Measurements from ENCODE around the gene TAS2R4. TPM values are rescaled to one million over a fixed set of nuclear protein-coding genes. Genes with fewer than 3 reads are reported as not detected.
A peak's percentile ranks its signal among the peaks of the same experiment; 100 is the strongest.

TAS2R4 gene
- total and polyA plus RNA-seq, 2 donors (not counting 3 experiments of a cell fraction or from before 2014, with no cell fraction given), result 0.30 to 1.4 TPM

DNA sequence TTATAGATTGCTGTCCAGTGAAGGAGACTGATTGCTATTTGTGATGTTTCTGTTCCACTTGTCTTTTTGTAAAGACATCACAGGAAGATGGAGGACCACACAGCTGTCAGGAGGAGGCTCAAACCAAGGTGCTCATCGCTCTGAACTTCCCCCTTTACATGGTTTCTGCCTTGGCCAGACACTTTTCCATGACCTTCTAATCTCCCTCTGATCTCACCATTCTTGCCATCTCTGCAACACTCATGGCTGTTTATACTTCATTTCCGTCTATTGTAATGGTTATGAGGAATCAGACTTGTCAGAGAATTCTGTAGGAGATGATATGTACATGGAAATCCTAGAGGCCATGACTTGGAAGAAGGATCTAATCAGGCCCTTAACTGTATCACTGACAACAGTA, 11.8 kb downstream of the TAS2R4 start:
- BruUV-seq (replicated peaks), result no TSS peak
- intact Hi-C loops (cut with micrococcal nuclease), result loop anchor here (1.0 to 10.0 kb wide), 5 partner anchors 50 to 771 kb away; partner anchors contain the start of genes AGK and SSBP1
- POLR2A ChIA-PET, result no interaction called here
- Histone ChIP-seq H3K36me3 (ENCODE audit: control insufficient read depth in 2 of 2, extremely low read depth in 1 of 2, insufficient read depth in 2 of 2, low read length in 2 of 2) (peaks cover 0 to 4% of the 10 kb centered on the region in 2 experiments), H3K9ac (replicated peaks; ENCODE audit: extremely low read depth, insufficient read depth, low read length) (no peak overlapping the region), H3K4me3 (replicated peaks in 1 of 3; ENCODE audit: insufficient read depth in 1 of 3, low read depth in 1 of 3, low read length in 3 of 3) (no peak overlapping the region), H3K27ac (ENCODE audit: insufficient read depth, low read depth, low read length) (peak overlapping the region; percentile 90), H3K4me2 (ENCODE audit: insufficient read depth, low read length) (peak overlapping the region; percentile 63), H3K79me2 (ENCODE audit: control insufficient read depth, insufficient read depth, low read length) (no peaks in the 10 kb centered on the region), H3K4me1 (ENCODE audit: control insufficient read depth, extremely low read depth, insufficient read depth, low read length) (peaks cover 21% of the 10 kb centered on the region), H3K9me1 (replicated peaks; ENCODE audit: control insufficient read depth, extremely low read depth, insufficient read depth, low read length) (no peaks in the 10 kb centered on the region), H2AFZ (ENCODE audit: low read depth, low read length) (peak overlapping the region; percentile 55), H4K20me1 (replicated peaks; ENCODE audit: control insufficient read depth, extremely low read depth, insufficient read depth, low read length) (no peaks in the 10 kb centered on the region), H3K9me3 (replicated peaks; ENCODE audit: control insufficient read depth, insufficient read depth, low read length) (no peaks in the 10 kb centered on the region), H3K27me3 (ENCODE audit: control insufficient read depth in 2 of 2, insufficient read depth in 2 of 2, low read length in 2 of 2) (no peaks in the 10 kb centered on the region)
- CTCF ChIA-PET, result interaction anchor here (0.9 to 1.6 kb wide), 5 partner anchors 11 to 1270 kb away, joined by 3 to 13 read pairs (median 3); partner anchors contain the start of gene SSBP1
- FAIRE-seq (peak; percentile 90), DNase-seq (ENCODE audit: low read depth, low spot score) (peak; percentile 80)
- dilution Hi-C loops (cut with MboI; ENCODE audit: extremely low pct_ligation_motif_present, low sequenced_read_pairs), result no loop called here
- TF ChIP-seq FOS (IDR thresholded peaks at IDR 0.05; ENCODE audit: borderline replicate concordance, insufficient read depth, low read length), result peak; percentile 59
- peak; percentile 98 for TF ChIP-seq GATA2 (IDR thresholded peaks at IDR 0.05; ENCODE audit: insufficient read depth, insufficient read length, low read depth, low read length)
- TF ChIP-seq, protein P1, sequence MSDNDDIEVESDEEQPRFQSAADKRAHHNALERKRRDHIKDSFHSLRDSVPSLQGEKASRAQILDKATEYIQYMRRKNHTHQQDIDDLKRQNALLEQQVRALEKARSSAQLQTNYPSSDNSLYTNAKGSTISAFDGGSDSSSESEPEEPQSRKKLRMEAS (IDR thresholded peaks at IDR 0.05; ENCODE audit: insufficient read depth, insufficient read length), result no peak
- TF ChIP-seq POLR2A (IDR thresholded peaks at IDR 0.05; ENCODE audit: low read depth, low read length), result no peak

DNA sequence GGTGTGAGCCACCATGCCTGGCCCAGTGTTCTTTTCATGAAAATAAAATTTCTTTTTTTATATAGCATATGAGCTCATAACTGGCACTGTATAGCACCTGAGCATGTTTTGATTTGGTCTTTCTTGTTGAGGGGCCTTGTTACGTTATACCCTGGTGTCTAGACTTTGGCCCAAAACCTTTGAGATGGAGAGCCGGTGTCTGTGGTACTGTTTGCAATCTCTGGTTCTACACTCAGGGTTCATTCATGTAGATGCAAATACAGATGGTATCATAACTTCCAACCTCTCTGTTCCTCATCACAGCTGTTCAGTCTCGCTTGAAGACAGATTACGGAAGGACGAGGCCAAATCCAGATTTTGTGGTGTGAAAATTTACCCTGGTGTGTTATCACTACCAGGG, 13.4 kb downstream of the TAS2R4 start, which contains the start of gene TAS2R5:
Gene TAS2R5 (plus strand): TSS at position 301 of the 400 bp plus-strand sequence. CDS start 145 bp downstream, outside the sequence.
- H3K9ac ChIP-seq (replicated peaks; ENCODE audit: extremely low read depth, insufficient read depth, low read length), result no peak within 1 kb of the TSS
- no TSS peak for BruUV-seq (replicated peaks)
- TF ChIP-seq POLR2A (IDR thresholded peaks at IDR 0.05; ENCODE audit: low read depth, low read length), result no peak
- no peak for TF ChIP-seq MYC (IDR thresholded peaks at IDR 0.05; ENCODE audit: low read depth, low read length)
- TF ChIP-seq, protein P2, sequence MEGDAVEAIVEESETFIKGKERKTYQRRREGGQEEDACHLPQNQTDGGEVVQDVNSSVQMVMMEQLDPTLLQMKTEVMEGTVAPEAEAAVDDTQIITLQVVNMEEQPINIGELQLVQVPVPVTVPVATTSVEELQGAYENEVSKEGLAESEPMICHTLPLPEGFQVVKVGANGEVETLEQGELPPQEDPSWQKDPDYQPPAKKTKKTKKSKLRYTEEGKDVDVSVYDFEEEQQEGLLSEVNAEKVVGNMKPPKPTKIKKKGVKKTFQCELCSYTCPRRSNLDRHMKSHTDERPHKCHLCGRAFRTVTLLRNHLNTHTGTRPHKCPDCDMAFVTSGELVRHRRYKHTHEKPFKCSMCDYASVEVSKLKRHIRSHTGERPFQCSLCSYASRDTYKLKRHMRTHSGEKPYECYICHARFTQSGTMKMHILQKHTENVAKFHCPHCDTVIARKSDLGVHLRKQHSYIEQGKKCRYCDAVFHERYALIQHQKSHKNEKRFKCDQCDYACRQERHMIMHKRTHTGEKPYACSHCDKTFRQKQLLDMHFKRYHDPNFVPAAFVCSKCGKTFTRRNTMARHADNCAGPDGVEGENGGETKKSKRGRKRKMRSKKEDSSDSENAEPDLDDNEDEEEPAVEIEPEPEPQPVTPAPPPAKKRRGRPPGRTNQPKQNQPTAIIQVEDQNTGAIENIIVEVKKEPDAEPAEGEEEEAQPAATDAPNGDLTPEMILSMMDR (IDR thresholded peaks at IDR 0.05; ENCODE audit: extremely low read depth in 1 of 2, insufficient read depth in 1 of 2, low read depth in 1 of 2, low read length in 2 of 2), result no peak
- no peak for TF ChIP-seq JUN (IDR thresholded peaks at IDR 0.05; ENCODE audit: borderline replicate concordance, insufficient read depth, insufficient read length, low read depth)
- TF ChIP-seq EZH2 (IDR thresholded peaks at IDR 0.05; ENCODE audit: borderline replicate concordance, low read depth, low read length, severe bottlenecking), result no peak
- TF ChIP-seq, protein P1 (IDR thresholded peaks at IDR 0.05; ENCODE audit: insufficient read depth, insufficient read length), result no peak
- TF ChIP-seq GATA2 (IDR thresholded peaks at IDR 0.05; ENCODE audit: insufficient read depth, insufficient read length, low read depth, low read length), result no peak
- no peak for TF ChIP-seq FOS (IDR thresholded peaks at IDR 0.05; ENCODE audit: borderline replicate concordance, insufficient read depth, low read length)
- no peak for TF ChIP-seq POLR2AphosphoS5 (IDR thresholded peaks at IDR 0.05; ENCODE audit: insufficient read depth, low read depth, low read length)
- H3K27ac ChIP-seq (ENCODE audit: insufficient read depth, low read depth, low read length), result peak within 1 kb of the TSS; percentile 90
- H3K4me1 ChIP-seq (ENCODE audit: control insufficient read depth, extremely low read depth, insufficient read depth, low read length), result peaks cover 21% of the 10 kb centered on the region
- no peaks in the 10 kb centered on the region for H3K9me1 ChIP-seq (replicated peaks; ENCODE audit: control insufficient read depth, extremely low read depth, insufficient read depth, low read length)
- dilution Hi-C loops (cut with MboI; ENCODE audit: extremely low pct_ligation_motif_present, low sequenced_read_pairs), result no loop called here
- no peaks in the 10 kb centered on the region for H3K9me3 ChIP-seq (replicated peaks; ENCODE audit: control insufficient read depth, insufficient read depth, low read length)
- intact Hi-C loops (cut with micrococcal nuclease), result loop anchor here (5.0 to 10.0 kb wide), 3 partner anchors 238 to 773 kb away; partner anchors contain the start of gene AGK
- no peak for DNase-seq (ENCODE audit: low read depth, low spot score)
- H3K36me3 ChIP-seq (ENCODE audit: control insufficient read depth in 2 of 2, extremely low read depth in 1 of 2, insufficient read depth in 2 of 2, low read length in 2 of 2), result peaks cover 0 to 4% of the 10 kb centered on the region in 2 experiments
- no peak for FAIRE-seq
- H2AFZ ChIP-seq (ENCODE audit: low read depth, low read length), result no peak within 1 kb of the TSS
- H3K79me2 ChIP-seq (ENCODE audit: control insufficient read depth, insufficient read depth, low read length), result no peaks in the 10 kb centered on the region
- no peak within 1 kb of the TSS for H3K4me3 ChIP-seq (replicated peaks in 1 of 3; ENCODE audit: insufficient read depth in 1 of 3, low read depth in 1 of 3, low read length in 3 of 3)
- CTCF ChIA-PET, result interaction anchor here (1.2 to 1.5 kb wide), 2 partner anchors 11 to 135 kb away, joined by 3 to 7 read pairs; no protein-coding TSS in a partner anchor
- POLR2A ChIA-PET, result no interaction called here
- no peak within 1 kb of the TSS for H3K4me2 ChIP-seq (ENCODE audit: insufficient read depth, low read length)
- no peaks in the 10 kb centered on the region for H4K20me1 ChIP-seq (replicated peaks; ENCODE audit: control insufficient read depth, extremely low read depth, insufficient read depth, low read length)
- H3K27me3 ChIP-seq (ENCODE audit: control insufficient read depth in 2 of 2, insufficient read depth in 2 of 2, low read length in 2 of 2), result no peaks in the 10 kb centered on the region

Data from endothelial cell of umbilical vein (primary cell).